PFSK-1 (cell line): ENCODE measurements around the gene BTN1A1.

Experiments
- FOXP2 ChIP-seq: optimal IDR thresholded peaks from 2 replicates; pipeline ENCODE3; 2011; ENCODE audit warnings: borderline replicate concordance, control low read depth, inconsistent platforms; ENCODE audit not compliant: insufficient read depth; ENCODE audit errors: extremely low read length, extremely low read depth
- POLR2AphosphoS5 ChIP-seq: IDR thresholded peaks from 2 replicates; pipeline ENCODE4 v1.6.1; 2012; ENCODE audit warnings: low read depth, mild to moderate bottlenecking, control low read depth, low read length, moderate library complexity
- REST ChIP-seq, 2 experiments: IDR thresholded peaks; 2 replicates each; pipeline versions ENCODE4 v1.6.1 to v1.8.0; 2011 to 2012; ENCODE audit warnings: low read depth in 2 of 2, low read length in 2 of 2, control low read depth in 1 of 2, inconsistent platforms in 1 of 2, mild to moderate bottlenecking in 1 of 2, moderate library complexity in 1 of 2; ENCODE audit not compliant: insufficient read depth in 1 of 2
- SIN3A ChIP-seq: IDR thresholded peaks from 2 replicates; pipeline ENCODE4 v1.6.1; 2012; ENCODE audit warnings: mild to moderate bottlenecking, low read length, moderate library complexity, borderline replicate concordance; ENCODE audit not compliant: insufficient read depth
- TAF1 ChIP-seq: IDR thresholded peaks from 2 replicates; pipeline ENCODE4 v1.6.1; 2012; ENCODE audit warnings: low read length, control low read depth, borderline replicate concordance; ENCODE audit not compliant: insufficient read depth

The BTN1A1 gene

DNA sequence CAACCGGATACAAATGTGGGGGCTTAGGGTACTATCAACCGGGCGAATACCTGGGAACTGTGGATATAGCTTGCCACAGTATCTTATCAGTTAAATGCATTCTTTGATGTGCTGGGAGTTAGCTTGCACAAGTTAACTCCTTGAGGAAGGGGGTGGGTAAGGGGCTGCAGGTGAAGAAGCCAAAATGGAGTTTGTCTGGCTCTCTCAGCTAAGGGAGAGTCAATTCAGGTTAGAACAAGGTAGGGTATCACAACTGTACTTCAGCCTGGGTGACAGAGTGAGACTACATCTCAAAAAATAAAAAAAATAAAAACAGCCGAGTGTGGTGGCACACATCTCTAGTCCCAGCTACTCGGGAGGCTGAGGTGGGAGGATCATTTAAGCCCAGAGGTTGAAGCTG lies 8.5 kb upstream of the BTN1A1 start:
- no peak for TF ChIP-seq POLR2AphosphoS5
- no peak for TF ChIP-seq REST (IDR thresholded peaks at IDR 0.05; ENCODE audit: insufficient read depth in 1 of 2, low read depth in 2 of 2, low read length in 2 of 2)
- TF ChIP-seq SIN3A: no peak
- TF ChIP-seq FOXP2: no peak
- no peak for TF ChIP-seq TAF1

DNA sequence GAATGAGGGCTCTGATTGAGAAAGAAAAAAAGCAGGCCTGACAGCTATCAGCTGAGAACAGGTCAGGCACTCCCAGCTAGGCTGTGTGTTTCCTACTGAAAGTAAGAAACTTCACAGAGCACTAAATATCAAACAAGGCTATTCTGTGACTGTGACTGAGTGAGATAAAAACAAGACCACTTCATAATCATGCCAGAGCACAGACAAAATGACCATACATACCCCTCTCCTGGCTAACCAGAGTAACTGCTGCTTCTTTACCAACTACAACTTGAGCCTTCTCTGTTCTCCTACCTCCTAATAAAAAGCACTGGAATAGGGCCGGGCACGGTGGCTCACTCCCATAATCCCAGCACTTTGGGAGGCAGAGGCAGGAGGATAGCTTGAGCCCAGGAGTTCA lies 6.8 kb upstream of the BTN1A1 start:
- no peak for TF ChIP-seq SIN3A

- no peak for TF ChIP-seq SIN3A
- TF ChIP-seq REST (IDR thresholded peaks at IDR 0.05; ENCODE audit: insufficient read depth in 1 of 2, low read depth in 2 of 2, low read length in 2 of 2): no peak
- TF ChIP-seq TAF1: no peak
- TF ChIP-seq POLR2AphosphoS5: no peak
- no peak for TF ChIP-seq FOXP2
Observed at GRCh38 chr6:26494117-26494516, 6.0 kb upstream of the BTN1A1 start.

- TF ChIP-seq SIN3A (no peak), REST (IDR thresholded peaks at IDR 0.05; ENCODE audit: insufficient read depth in 1 of 2, low read depth in 2 of 2, low read length in 2 of 2) (no peak), POLR2AphosphoS5 (no peak), TAF1 (no peak), FOXP2 (no peak)
Observed at GRCh38 chr6:26495281-26495680, 4.8 kb upstream of the BTN1A1 start.

DNA sequence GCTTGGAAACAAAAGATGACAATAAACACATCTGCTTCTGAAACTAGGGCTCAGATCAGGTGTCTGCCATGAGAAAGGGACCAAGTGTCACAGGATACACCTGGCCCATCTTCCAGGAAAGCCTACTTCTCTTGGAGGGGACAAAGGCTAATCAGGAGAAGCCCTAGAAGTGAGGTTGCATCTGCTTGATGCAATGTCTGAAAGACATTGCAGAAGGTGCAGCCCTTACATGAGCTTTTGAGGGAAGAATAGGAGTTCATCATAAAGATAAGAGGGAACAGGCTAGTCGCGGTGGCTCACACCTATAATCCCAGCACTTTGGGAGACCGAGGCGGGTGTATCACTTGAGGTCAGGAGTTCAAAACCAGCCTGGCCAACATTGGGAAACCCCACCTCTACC lies 2.5 kb upstream of the BTN1A1 start:
- no peak for TF ChIP-seq TAF1
- no peak for TF ChIP-seq SIN3A

DNA sequence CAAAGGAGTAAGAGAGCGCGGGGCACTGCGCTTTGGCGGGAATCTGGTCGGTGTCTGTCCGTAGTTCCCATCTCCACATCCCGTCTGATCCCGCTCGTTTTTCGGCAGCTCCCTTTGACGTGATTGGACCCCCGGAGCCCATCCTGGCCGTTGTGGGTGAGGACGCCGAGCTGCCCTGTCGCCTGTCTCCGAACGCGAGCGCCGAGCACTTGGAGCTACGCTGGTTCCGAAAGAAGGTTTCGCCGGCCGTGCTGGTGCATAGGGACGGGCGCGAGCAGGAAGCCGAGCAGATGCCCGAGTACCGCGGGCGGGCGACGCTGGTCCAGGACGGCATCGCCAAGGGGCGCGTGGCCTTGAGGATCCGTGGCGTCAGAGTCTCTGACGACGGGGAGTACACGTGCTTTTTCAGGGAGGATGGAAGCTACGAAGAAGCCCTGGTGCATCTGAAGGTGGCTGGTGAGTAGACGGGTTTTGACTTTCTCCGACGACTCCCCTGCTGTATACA lies 1.4 kb downstream of the BTN1A1 start:
- TF ChIP-seq FOXP2: no peak
- no peak for TF ChIP-seq SIN3A
- TF ChIP-seq POLR2AphosphoS5: no peak
- no peak for TF ChIP-seq REST (IDR thresholded peaks at IDR 0.05; ENCODE audit: insufficient read depth in 1 of 2, low read depth in 2 of 2, low read length in 2 of 2)
